ENCODE results near the gene PARD3.

The PARD3 gene

GRCh38 chr10:34565934-34566333 is 249.2 kb downstream of the PARD3 start:
- DNase-seq, result no peak

- DNase-seq, result no peak
Observed at GRCh38 chr10:34558093-34558583, 257.0 kb downstream of the PARD3 start.

GRCh38 chr10:34557173-34557572 is 257.9 kb downstream of the PARD3 start:
- no peak for DNase-seq

GRCh38 chr10:34555653-34556052 is 259.4 kb downstream of the PARD3 start:
- DNase-seq, result no peak

- no peak for DNase-seq
Observed at GRCh38 chr10:34553747-34554146, 261.3 kb downstream of the PARD3 start.

- no peak for DNase-seq
Observed at GRCh38 chr10:34551295-34551694, 263.8 kb downstream of the PARD3 start.

GRCh38 chr10:34549953-34550352 is 265.1 kb downstream of the PARD3 start:
- DNase-seq, result no peak

- no peak for DNase-seq
Observed at GRCh38 chr10:34549001-34549400, 266.1 kb downstream of the PARD3 start.

- DNase-seq, result no peak
Observed at GRCh38 chr10:34548466-34548865, 266.6 kb downstream of the PARD3 start.

- DNase-seq, result no peak
Observed at GRCh38 chr10:34547695-34548094, 267.4 kb downstream of the PARD3 start.

GRCh38 chr10:34547291-34547690 is 267.8 kb downstream of the PARD3 start:
- DNase-seq, result no peak

GRCh38 chr10:34544400-34544799 is 270.7 kb downstream of the PARD3 start:
- DNase-seq, result no peak

GRCh38 chr10:34543716-34544115 is 271.4 kb downstream of the PARD3 start:
- no peak for DNase-seq

GRCh38 chr10:34540492-34540891 is 274.6 kb downstream of the PARD3 start:
- DNase-seq, result no peak

- DNase-seq, result no peak
Observed at GRCh38 chr10:34539533-34540315, 275.4 kb downstream of the PARD3 start.

- DNase-seq, result no peak
Observed at GRCh38 chr10:34538281-34538829, 276.7 kb downstream of the PARD3 start.

GRCh38 chr10:34537629-34538231 is 277.4 kb downstream of the PARD3 start:
- DNase-seq, result no peak

- no peak for DNase-seq
Observed at GRCh38 chr10:34535872-34536271, 279.2 kb downstream of the PARD3 start.

- no peak for DNase-seq
Observed at GRCh38 chr10:34530778-34531177, 284.3 kb downstream of the PARD3 start.

GRCh38 chr10:34528320-34528719 is 286.8 kb downstream of the PARD3 start:
- DNase-seq, result no peak

- DNase-seq, result no peak
Observed at GRCh38 chr10:34526758-34527730, 288.1 kb downstream of the PARD3 start.

GRCh38 chr10:34526186-34526585 is 288.9 kb downstream of the PARD3 start:
- no peak for DNase-seq
